NCI-H1694 treated with DMSO at 0.1 percent for 48 hours (cell line): Measurements from ENCODE around the gene RNF126.
"Not testable (repeated sequence)": the region's sequence is repeated elsewhere in the genome, so short reads cannot be mapped to it uniquely, and the experiment has no call there.

Experiments used
- DNase-seq: peaks from one replicate; lab custom pipeline; 2025; lab: John Stamatoyannopoulos, UW

RNF126 gene

GRCh38 chr19:646779-647565 is 16.0 kb downstream of the RNF126 start:
- DNase-seq: no peak

DNA sequence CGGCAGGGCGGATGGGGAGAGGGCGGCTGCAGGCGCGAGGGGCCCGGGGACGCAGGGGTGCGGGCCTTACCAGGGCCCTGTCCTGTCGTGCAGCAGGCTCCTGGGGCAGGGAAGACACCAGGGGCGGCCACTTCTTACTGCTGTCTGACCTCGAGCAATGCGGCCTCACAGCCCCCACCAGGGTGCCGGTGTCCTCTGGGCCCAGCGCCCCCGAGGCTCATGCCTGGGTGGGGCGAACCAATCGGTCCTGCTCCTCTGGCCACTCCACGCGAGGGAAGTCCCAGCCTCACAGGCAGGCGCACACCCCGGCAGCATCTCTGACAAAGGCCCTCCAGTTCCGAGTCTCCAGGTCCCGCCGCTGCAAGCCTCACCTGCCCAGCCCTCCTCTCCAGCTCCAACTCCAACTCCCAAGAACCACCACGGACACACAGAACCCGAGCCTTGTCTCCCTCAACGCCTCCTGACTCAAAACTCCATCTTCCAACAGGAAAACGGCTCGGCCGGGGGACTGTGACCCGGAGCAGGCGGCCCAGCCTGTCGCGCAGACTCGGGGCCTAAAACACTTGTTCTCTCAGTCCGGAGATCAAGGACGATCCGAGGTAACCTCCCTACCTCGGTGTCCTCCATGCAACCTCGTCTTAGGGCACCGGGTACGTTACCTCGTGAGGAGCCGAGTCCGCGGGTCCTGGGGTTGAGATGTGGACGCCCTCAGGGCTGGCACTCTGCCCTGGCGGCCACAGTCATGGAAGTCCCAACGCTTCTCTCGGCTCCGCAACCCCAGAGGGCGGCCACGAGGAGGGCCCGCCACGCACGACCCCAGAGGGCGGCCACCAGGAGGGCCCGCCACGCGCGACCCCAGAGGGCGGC is 16.9 kb downstream of the RNF126 start:
- DNase-seq: no peak

GRCh38 chr19:644789-645188 is 18.2 kb downstream of the RNF126 start:
- no peak for DNase-seq

GRCh38 chr19:644363-644762 is 18.7 kb downstream of the RNF126 start:
- DNase-seq: no peak

DNA sequence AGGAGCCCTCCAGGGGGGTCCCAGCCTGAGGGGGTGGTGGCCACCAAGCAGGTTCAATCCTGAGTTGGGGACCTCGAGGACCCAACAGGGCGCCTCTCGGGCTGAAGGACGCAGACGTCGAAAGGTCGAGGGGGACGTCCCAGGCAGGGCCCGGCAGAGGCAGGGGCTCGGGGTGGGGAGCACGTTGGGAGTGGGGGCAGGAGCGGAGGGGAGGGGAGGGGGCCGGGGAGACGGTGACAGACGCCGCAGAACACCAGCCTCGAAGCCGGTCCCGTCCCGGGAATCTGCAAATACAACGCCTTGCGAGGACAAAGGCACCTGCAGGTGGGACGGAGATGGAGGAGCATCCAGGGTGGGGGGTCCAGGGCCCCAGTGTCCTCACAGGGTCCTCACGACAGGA is 19.3 kb downstream of the RNF126 start:
- DNase-seq: no peak

GRCh38 chr19:642767-643727 is 20.0 kb downstream of the RNF126 start:
- DNase-seq: no peak

GRCh38 chr19:641702-642101 is 21.3 kb downstream of the RNF126 start:
- no peak for DNase-seq

DNA sequence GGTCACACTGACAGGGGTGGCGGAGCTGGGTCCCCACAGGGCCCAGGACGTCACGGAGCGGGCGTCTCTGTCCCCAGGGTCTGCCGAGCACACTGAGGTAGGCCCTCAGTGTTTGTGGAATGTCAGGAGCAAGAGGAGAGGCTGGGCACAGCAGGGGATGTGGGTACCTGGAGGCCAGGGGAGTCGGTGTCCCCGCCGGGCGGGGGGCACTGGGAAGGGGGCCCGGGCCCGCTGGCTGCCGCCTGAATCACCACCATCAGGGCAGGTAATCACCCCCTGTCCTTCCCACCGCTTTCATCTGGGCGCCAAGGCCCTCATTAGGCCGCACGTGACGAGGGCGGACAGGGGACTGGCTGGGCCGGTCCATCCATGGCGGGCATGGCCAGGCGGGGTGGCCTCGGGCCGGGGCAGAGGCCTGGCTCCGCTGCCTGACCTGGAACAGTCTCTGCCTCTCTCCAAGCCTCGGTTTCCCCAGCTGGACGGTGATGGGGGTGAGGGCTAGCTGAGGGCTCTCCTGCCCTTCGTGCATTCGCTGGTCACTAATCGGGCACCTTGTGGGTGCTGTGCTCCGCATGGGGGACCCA is 22.3 kb downstream of the RNF126 start:
- DNase-seq: no peak

DNA sequence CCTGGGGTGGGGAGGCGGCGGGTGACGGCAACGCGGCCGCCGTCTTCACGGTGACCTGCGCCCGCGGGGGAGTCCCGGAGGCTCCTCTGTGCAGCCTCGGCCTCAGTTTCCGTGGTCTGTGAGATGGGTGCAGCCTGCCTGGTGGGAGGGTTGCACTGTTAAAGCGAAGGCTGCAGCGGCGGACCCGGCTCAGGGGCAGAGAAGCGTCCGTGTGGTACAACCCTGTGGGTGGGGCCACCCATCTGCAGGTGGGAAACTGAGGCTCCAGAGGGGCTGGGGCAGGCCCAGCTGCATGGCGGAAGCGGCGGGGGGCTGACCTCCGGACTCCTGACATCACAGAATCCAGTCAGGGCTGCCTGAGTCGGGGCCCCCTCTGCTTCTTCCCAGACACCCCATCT is 22.9 kb downstream of the RNF126 start:
- no peak for DNase-seq

- peak; percentile 49 for DNase-seq
Measured at GRCh38 chr19:639253-640160, 23.5 kb downstream of the RNF126 start, which contains the start of gene FGF22. FGF22 (plus strand) TSS chr19:639879; CDS start chr19:639926, 47 bp downstream.

- no peak for DNase-seq
Measured at GRCh38 chr19:638906-639252, 24.1 kb downstream of the RNF126 start.

DNA sequence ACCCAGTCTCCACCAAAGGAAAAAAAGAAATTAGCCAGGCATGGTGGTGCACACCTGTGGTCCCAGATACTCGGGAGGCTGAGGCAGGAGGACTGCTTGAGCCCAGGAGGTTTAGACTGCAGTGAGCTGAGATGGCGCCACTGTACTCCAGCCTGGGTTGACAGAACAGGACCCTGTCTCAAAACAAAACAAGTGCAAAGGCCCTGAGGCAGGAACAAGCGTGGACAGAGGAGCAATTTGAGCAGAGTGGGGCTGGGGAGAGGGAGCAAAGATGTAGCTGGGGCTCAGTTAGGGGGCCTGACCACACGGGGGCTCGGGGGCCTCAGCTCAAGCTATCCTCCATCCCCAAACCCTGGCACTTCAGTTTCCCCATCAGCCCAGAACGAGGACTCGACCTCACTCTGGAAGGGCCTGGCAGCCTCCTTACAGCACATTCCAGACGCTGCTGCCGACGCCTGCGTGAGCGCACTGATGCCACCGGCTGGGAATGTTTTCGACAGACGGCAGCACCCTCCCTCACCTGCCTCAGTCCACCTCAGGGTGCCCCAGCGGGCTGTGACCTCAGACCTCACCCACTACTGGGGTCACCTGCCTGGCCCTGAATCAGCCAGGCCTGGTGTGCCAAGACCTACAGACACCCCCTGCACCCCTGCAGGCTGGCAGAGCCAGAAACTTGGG is 27.9 kb downstream of the RNF126 start:
- no peak for DNase-seq

DNA sequence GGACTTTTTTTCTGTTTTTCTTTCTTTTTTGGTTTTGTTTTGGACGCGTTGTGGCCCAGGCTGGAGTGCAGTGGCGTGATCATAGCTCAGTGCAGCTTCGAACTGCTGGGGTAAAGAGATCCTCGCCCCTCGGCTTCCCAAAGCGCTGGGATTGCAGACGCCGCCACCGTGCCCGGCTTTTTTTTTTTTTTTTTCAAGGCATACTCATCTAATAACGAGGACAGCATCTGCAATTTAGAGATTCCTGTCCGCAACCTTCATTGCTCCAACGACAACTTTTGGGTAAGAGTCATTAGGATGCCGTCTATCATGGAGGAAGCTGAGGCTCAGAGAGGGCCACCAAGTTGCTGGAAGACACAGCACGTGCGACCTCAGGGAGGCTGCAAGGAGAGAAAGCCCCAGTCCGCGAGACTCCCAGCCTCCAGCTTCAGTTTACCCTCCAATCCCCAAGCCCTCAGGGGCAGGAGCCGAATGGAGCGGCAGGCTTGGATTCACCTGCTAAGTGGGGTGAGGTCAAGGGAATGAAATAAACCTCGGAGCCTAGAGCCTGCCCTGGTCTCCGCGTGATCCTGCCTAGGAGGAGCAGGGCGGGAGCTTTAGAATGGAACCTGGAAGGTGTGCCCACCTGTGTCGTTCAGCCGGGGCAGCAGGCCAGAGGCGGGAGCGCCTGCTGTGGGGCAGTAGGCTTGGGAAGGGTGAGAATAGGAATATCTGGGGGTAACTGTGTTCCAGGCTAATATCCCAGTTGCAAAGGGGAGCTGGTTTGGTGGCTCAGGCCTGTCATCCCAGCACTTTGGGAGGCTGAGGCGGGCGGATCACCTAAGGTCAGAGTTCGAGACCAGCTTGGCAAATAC is 29.0 kb downstream of the RNF126 start:
- no peak for DNase-seq

DNA sequence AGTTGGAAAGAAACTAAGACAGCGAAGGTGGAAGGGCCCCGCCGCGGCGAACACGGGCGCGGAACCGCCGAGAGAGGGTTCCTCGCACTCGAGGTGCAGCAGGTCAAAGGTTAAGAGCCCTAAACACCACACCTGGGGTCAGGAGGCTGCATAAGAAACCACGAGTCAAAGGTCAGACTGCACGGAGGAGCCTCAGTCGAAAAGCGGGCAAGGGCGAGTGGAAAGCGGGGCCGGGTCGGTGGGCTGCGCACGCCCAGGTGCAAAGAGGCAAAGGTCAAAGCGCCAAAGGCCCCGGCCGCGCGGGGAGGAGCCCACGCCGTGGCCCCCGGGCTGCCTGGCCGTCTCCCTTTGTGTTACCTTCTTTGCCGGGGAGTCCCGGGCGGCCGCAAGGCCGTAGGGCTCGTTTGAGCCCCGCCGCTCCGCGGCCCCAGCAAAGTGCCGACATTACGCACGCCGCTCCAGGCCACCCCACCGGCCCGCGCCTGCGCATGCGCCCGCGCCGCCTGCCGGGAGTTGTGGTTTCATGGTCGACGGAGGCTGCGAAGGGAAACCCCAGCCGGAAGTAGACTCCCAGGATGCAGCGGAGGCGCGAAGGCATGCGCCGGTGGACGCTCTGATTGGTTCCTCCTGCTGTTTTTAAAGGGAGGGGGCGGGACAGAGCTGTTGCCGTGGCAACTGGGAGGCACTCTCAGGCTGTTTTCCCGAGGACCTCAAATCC is 29.8 kb downstream of the RNF126 start, which contains the start of gene POLRMT:
POLRMT (minus strand) TSS at position 470 of the 718 bp plus-strand sequence; CDS start at position 445, 25 bp downstream.
- DNase-seq: peak; percentile 87

DNA sequence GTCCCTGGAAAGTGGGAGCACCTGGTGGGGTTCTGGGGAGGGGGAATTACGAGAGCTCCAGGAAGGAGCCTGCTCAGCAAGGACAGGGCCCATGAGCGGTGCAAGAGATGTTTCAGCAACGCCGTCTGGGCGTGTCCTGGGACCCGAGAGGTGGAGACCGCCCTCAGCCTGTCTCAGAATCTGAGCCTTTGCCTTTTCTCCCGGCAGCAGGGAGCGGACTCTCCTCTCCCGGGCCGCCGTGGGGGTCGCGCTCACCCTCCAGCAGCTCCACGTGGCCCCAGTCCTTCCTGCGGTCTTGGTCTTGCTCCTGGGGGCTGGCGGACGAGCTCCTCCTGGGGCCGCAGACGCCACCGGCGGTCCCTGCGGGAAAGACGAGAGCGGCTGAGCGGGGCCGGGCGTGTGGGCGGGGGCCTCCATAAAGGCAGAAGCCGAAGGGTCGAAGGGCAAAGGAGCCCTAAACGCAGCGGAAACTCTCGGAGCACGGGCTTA is 30.4 kb downstream of the RNF126 start:
- DNase-seq: no peak

DNA sequence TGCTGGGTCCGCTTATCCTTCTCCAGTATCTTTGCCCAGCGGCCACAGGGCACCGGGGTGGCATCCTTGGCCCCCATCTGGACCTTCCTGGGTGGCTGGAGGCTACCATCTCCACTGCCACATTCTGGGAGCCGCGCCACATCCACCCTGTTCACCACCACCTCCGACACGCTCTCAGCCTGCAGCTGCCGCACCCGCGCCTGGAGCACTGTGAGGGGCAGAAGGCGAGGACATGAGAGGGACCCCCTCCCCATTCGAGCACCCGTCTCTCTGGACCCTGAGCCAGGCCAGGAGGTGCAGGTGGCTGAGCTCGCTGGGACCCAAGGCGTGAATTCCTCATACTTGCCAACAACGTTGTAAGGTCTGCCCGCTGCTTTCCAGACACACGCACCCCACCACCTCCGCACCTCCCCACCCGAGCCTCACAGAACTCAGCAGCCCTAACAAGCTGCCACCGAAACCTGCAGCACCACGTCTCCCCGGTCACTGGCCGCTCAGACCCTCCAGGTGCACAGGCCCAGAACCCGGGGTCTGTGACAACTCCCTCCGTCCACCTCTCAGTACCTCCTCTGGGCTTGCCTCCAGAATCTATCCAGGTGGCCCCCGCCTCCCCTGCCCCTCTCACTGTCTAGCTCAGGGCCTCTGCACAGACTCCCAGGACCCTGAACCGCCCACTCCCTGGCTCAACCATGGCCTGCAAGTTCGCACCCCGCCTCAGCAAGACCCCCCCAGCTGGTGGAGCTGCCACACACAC is 32.9 kb downstream of the RNF126 start:
- DNase-seq: no peak

DNA sequence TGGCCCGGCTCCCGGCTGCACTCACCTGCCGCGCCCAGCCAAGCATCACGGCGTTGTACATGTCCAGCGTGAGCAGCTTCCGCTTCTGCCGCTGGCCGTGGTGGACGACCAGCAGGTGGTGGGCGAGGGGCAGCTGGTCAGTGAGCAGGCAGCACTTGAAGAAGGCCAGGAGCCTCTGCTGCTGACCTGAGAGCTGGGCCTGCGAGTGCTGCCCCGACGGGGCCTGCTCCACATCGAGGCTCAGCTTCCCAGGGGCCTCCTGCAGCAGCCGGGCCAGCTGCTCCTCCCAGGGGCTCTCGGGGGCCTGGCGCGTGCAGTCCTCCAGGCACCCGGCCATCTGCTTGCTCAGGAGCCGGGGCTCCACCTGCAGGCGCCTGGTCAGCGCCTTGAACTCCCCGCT is 33.5 kb downstream of the RNF126 start:
- DNase-seq: not testable (repeated sequence)
